ENCODE measurements around the gene GPC3.

- TF ChIP-seq POLR2A (IDR thresholded peaks at IDR 0.05) (no peak), CTCF (IDR thresholded peaks at IDR 0.05) (no peak)
Observed at GRCh38 chrX:133973704-133974103, 11.7 kb downstream of the GPC3 start.
